GM23338 (cell line): Measurements from ENCODE around the gene CMPK2.

Source experiments
- REST ChIP-seq: IDR thresholded peaks from one replicate; pipeline ENCODE4 v1.6.1; 2018; ENCODE audit warnings: antibody characterized with exemption; ENCODE audit not compliant: unreplicated experiment
- ZNF114 ChIP-seq: fragments of 250-450 bp; sonication (Bioruptor Pico); IDR thresholded peaks from 2 replicates; pipeline ENCODE4 v1.5.0; 2020; ENCODE audit warnings: mild to moderate bottlenecking, moderate library complexity
- TF ChIP-seq, protein P1 (sequence below), 2 experiments: fragments of 200-600 bp in 1 of 2; sonication (generic) in 1 of 2; conservative IDR thresholded peaks; 2 replicates each; pipeline versions ENCODE4 v1.5.1 to v1.6.1; 2016 to 2017; ENCODE audit warnings: antibody characterized with exemption in 2 of 2, low read depth in 2 of 2, mild to moderate bottlenecking in 2 of 2, moderate library complexity in 1 of 2

DNA sequence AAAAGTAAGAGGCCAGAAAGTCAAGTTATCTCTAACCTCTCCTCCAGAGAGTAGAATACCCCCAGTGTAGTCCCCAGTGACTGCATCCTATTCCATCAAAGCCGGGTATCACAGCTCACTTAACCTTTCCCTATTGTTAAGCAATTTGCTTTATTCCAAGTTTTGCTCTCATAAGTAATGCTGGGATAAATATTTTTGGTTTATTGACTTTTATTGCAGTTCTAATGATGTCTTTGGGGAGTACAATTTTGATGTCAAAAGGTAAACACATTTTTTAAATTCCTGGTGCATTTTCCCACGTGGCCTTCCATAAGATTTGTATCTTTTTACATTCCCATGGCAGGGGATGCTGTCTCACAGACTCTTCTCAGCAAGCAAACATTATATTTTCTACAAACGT lies 43.3 kb downstream of the CMPK2 start:
- TF ChIP-seq REST (no peak), ZNF114 (CRISPR knock-in tag) (no peak)
- TF ChIP-seq, protein P1, sequence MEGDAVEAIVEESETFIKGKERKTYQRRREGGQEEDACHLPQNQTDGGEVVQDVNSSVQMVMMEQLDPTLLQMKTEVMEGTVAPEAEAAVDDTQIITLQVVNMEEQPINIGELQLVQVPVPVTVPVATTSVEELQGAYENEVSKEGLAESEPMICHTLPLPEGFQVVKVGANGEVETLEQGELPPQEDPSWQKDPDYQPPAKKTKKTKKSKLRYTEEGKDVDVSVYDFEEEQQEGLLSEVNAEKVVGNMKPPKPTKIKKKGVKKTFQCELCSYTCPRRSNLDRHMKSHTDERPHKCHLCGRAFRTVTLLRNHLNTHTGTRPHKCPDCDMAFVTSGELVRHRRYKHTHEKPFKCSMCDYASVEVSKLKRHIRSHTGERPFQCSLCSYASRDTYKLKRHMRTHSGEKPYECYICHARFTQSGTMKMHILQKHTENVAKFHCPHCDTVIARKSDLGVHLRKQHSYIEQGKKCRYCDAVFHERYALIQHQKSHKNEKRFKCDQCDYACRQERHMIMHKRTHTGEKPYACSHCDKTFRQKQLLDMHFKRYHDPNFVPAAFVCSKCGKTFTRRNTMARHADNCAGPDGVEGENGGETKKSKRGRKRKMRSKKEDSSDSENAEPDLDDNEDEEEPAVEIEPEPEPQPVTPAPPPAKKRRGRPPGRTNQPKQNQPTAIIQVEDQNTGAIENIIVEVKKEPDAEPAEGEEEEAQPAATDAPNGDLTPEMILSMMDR (conservative IDR thresholded peaks at IDR 0.05; ENCODE audit: low read depth in 2 of 2) = no peak
